ENCODE measurements around the gene FAM20C. TPM values are rescaled to one million over a fixed set of nuclear protein-coding genes. Genes with fewer than 3 reads are reported as not detected.

The FAM20C gene
- total and polyA plus RNA-seq, 10 of the 15 experiments (the other 5 are each of a cell fraction or from before 2014, with no cell fraction given): 0.44 TPM; not detected in 9

GRCh38 chr7:292826-293225, 100.5 kb downstream of the FAM20C start:
- Histone ChIP-seq H3K4me2 (ENCODE audit: control insufficient read depth, insufficient read depth) (no peak overlapping the region), H3K27ac (ENCODE audit: control insufficient read depth, insufficient read depth) (no peak overlapping the region), H3K4me3 (no peak overlapping the region), H3K4me1 (ENCODE audit: control insufficient read depth, insufficient read depth, low read length) (no peaks in the 10 kb centered on the region), H3K36me3 (ENCODE audit: control insufficient read depth in 2 of 2, insufficient read depth in 2 of 2, low read length in 1 of 2) (no peaks in the 10 kb centered on the region), H3K27me3 (replicated peaks in 1 of 2; ENCODE audit: control insufficient read depth in 2 of 2, insufficient read depth in 2 of 2, low read length in 1 of 2) (no peaks in the 10 kb centered on the region), H2AFZ (ENCODE audit: control insufficient read depth, low read depth, low read length) (no peak overlapping the region), H3K9me3 (replicated peaks; ENCODE audit: control insufficient read depth, insufficient read depth, low read length) (peaks cover 2% of the 10 kb centered on the region; the same call in 2 of the 3 replicates), H4K20me1 (ENCODE audit: control insufficient read depth, insufficient read depth) (no peaks in the 10 kb centered on the region), H3K9ac (ENCODE audit: control insufficient read depth, insufficient read depth, low read length) (no peak overlapping the region), H3K79me2 (ENCODE audit: control insufficient read depth, insufficient read depth, low read length) (no peaks in the 10 kb centered on the region)
- ATAC-seq (no peak), FAIRE-seq (no peak), DNase-seq (ENCODE audit: low read depth, low spot score) (no peak)
- in situ Hi-C loops (cut with MboI) (no loop called here), intact Hi-C loops (cut with micrococcal nuclease; ENCODE audit: unreplicated experiment) (no loop called here)
- POLR2A ChIA-PET: no interaction called here
- no TSS peak for BruUV-seq (replicated peaks)
- SMC1A ChIA-PET (ENCODE audit: uncharacterized antibody, unreplicated experiment): no interaction called here
- CTCF ChIA-PET: interaction anchor here (0.7 kb wide), 1 partner anchor 580 kb away, joined by 3 read pairs; no protein-coding TSS in a partner anchor
- RAD21 ChIA-PET (ENCODE audit: unreplicated experiment): no interaction called here
- WGBS (ENCODE audit: insufficient coverage, insufficient replicate concordance, low lambda C conversion rate, missing lambda C conversion rate): 65% methylated on average over 15 of the region's 15 CpGs
- TF ChIP-seq POLR2AphosphoS5 (IDR thresholded peaks at IDR 0.05; ENCODE audit: low read length) (no peak), SUPT20H (IDR thresholded peaks at IDR 0.05; ENCODE audit: borderline replicate concordance, control insufficient read depth, low read depth, low read length) (no peak), PML (IDR thresholded peaks at IDR 0.05; ENCODE audit: low read length) (no peak), FOS (IDR thresholded peaks at IDR 0.05; ENCODE audit: borderline replicate concordance, extremely low read depth, insufficient read length) (no peak), MEF2B (IDR thresholded peaks at IDR 0.05; ENCODE audit: partially characterized antibody, poor library complexity, severe bottlenecking) (no peak), EZH2 (IDR thresholded peaks at IDR 0.05; ENCODE audit: borderline replicate concordance, control insufficient read depth, low read depth, low read length) (no peak), NR2C1 (IDR thresholded peaks at IDR 0.05) (no peak), NR2C2 (IDR thresholded peaks at IDR 0.05; ENCODE audit: borderline replicate concordance, control insufficient read depth, insufficient read length, low read depth) (no peak), ASH2L (IDR thresholded peaks at IDR 0.05; ENCODE audit: borderline replicate concordance, low read depth) (no peak), KLF5 (IDR thresholded peaks at IDR 0.05; ENCODE audit: partially characterized antibody) (no peak), YY1 (IDR thresholded peaks at IDR 0.05; ENCODE audit: low read depth, low read length) (no peak), MXI1 (IDR thresholded peaks at IDR 0.05; ENCODE audit: low read depth, low read length) (no peak), YBX1 (IDR thresholded peaks at IDR 0.05) (no peak), CHD1 (IDR thresholded peaks at IDR 0.05; ENCODE audit: low read depth, low read length) (no peak)
